Endothelial cell of umbilical vein (primary cell): ENCODE results near the gene PTGES2. TPM values are rescaled to one million over a fixed set of nuclear protein-coding genes. Genes with fewer than 3 reads are reported as not detected.

Source experiments
- BruUV-seq: library from RNA; stranded (reverse); fragments of 400-500 nt; replicated peaks from 2 replicates; lab custom pipeline; 2021; lab: Mats Ljungman, UMichigan
- CTCF ChIA-PET: fragments of 300-600, 350-600 bp; sonication (Branson Sonifier 250); formaldehyde crosslinking; loops from one replicate; lab custom pipeline; 2021; ENCODE audit warnings: antibody characterized with exemption, inconsistent platforms; lab: Charles Lee
- POLR2A ChIA-PET: fragments of 300-600, 350-600 bp; sonication (Branson Sonifier 250); formaldehyde crosslinking; loops from one replicate; lab custom pipeline; 2021; ENCODE audit warnings: antibody characterized with exemption, inconsistent platforms; lab: Charles Lee
- DNase-seq: peaks from one replicate; pipeline ENCODE4 v3.0.0-alpha.2; 2011; ENCODE audit warnings: low read depth, low spot score
- FAIRE-seq: peaks from 2 replicates; lab custom pipeline; 2011; peaks lifted over from hg19 to GRCh38; lab: Jason Lieb, UNC
- H2AFZ ChIP-seq: 2 replicates; pipeline ENCODE4 v1.6.0; 2012; ENCODE audit warnings: low read depth, low read length, control low read depth, inconsistent platforms
- H3K27ac ChIP-seq: 2 replicates; pipeline ENCODE4 v1.5.1; 2011; ENCODE audit warnings: low read depth, mild to moderate bottlenecking, control low read depth, low read length, moderate library complexity; ENCODE audit not compliant: insufficient read depth
- H3K27me3 ChIP-seq, 2 experiments: 2 replicates each; pipeline versions ENCODE4 v1.6.0 to v1.6.1; 2011; ENCODE audit warnings: low read length in 2 of 2, mixed read lengths in 1 of 2; ENCODE audit not compliant: control insufficient read depth in 2 of 2, insufficient read depth in 2 of 2
- H3K36me3 ChIP-seq, 2 experiments: 2 replicates in 1 of 2; 3 replicates in 1 of 2; pipeline ENCODE4 v1.5.1; 2011; ENCODE audit warnings: low read length in 2 of 2, mild to moderate bottlenecking in 1 of 2, moderate library complexity in 1 of 2; ENCODE audit not compliant: control insufficient read depth in 2 of 2, insufficient read depth in 2 of 2; ENCODE audit errors: extremely low read depth in 1 of 2
- H3K4me1 ChIP-seq: 3 replicates; pipeline ENCODE4 v1.5.1; 2011; ENCODE audit warnings: mild to moderate bottlenecking, low read length; ENCODE audit not compliant: control insufficient read depth, insufficient read depth; ENCODE audit errors: extremely low read depth
- H3K4me2 ChIP-seq: 2 replicates; pipeline ENCODE4 v1.6.1; 2011; ENCODE audit warnings: low read length, control low read depth, mixed read lengths; ENCODE audit not compliant: insufficient read depth
- H3K4me3 ChIP-seq, 3 experiments: fragments of 200-600 bp in 1 of 3; sonication (generic), shearing (Covaris generic) in 1 of 3; replicated peaks in 1 of 3; 2 replicates each; pipeline ENCODE4 v1.5.1; 2011 to 2016; ENCODE audit warnings: control low read depth in 3 of 3, low read length in 3 of 3, mild to moderate bottlenecking in 2 of 3, inconsistent platforms in 1 of 3, low read depth in 1 of 3, moderate library complexity in 1 of 3; ENCODE audit not compliant: insufficient read depth in 1 of 3
- H3K79me2 ChIP-seq: 2 replicates; pipeline ENCODE4 v1.6.0; 2012; ENCODE audit warnings: low read length, inconsistent platforms; ENCODE audit not compliant: control insufficient read depth, insufficient read depth
- H3K9ac ChIP-seq: replicated peaks from 2 replicates; pipeline ENCODE3; 2011; ENCODE audit warnings: low read length, control low read depth; ENCODE audit not compliant: insufficient read depth; ENCODE audit errors: extremely low read depth
- H3K9me1 ChIP-seq: replicated peaks from 3 replicates; pipeline ENCODE4 v1.6.0; 2011; ENCODE audit warnings: mild to moderate bottlenecking, low read length; ENCODE audit not compliant: control insufficient read depth, insufficient read depth; ENCODE audit errors: extremely low read depth
- H3K9me3 ChIP-seq: replicated peaks from 2 replicates; pipeline ENCODE4 v1.5.1; 2012; ENCODE audit warnings: low read length, inconsistent platforms; ENCODE audit not compliant: control insufficient read depth, insufficient read depth
- H4K20me1 ChIP-seq: replicated peaks from 2 replicates; pipeline ENCODE3; 2011; ENCODE audit warnings: mild to moderate bottlenecking, low read length; ENCODE audit not compliant: control insufficient read depth, insufficient read depth; ENCODE audit errors: extremely low read depth
- EZH2 ChIP-seq: IDR thresholded peaks from 2 replicates; pipeline ENCODE4 v1.6.1; 2012; ENCODE audit warnings: borderline replicate concordance, low read depth, mild to moderate bottlenecking, moderate library complexity, low read length, inconsistent platforms; ENCODE audit not compliant: severe bottlenecking
- FOS ChIP-seq: IDR thresholded peaks from 2 replicates; pipeline ENCODE4 v1.6.1; 2011; ENCODE audit warnings: mild to moderate bottlenecking, low read length, moderate library complexity, borderline replicate concordance; ENCODE audit not compliant: insufficient read depth
- GATA2 ChIP-seq: IDR thresholded peaks from 2 replicates; pipeline ENCODE4 v1.7.0; 2011; ENCODE audit warnings: low read depth, mild to moderate bottlenecking, moderate library complexity, mixed read lengths, low read length; ENCODE audit not compliant: insufficient read length, insufficient read depth
- JUN ChIP-seq: IDR thresholded peaks from 2 replicates; pipeline ENCODE4 v1.6.1; 2011; ENCODE audit warnings: borderline replicate concordance, low read depth; ENCODE audit not compliant: insufficient read length, insufficient read depth
- MYC ChIP-seq: IDR thresholded peaks from one replicate; pipeline ENCODE4 v1.6.1; 2011; ENCODE audit warnings: mild to moderate bottlenecking, low read depth, low read length
- POLR2A ChIP-seq: IDR thresholded peaks from 2 replicates; pipeline ENCODE4 v1.6.1; 2012; ENCODE audit warnings: low read depth, mild to moderate bottlenecking, control low read depth, low read length
- POLR2AphosphoS5 ChIP-seq: IDR thresholded peaks from 2 replicates; pipeline ENCODE4 v1.6.1; 2012; ENCODE audit warnings: low read depth, mild to moderate bottlenecking, control low read depth, low read length, moderate library complexity; ENCODE audit not compliant: insufficient read depth
- dilution Hi-C: fragments of 300-500 bp; cut with MboI; formaldehyde crosslinking; loops from one replicate; pipeline ENCODE4 v1.15.0; 2019; ENCODE audit warnings: low sequenced_read_pairs; ENCODE audit not compliant: extremely low pct_ligation_motif_present
- intact Hi-C: fragments of 100-400 bp; cut with micrococcal nuclease; formaldehyde crosslinking; loops from one replicate; pipeline ENCODE4 v1.10.0; 2022
- polyA plus RNA-seq, 4 experiments: library from polyadenylated mRNA; depleted of rRNA in 3 of 4; stranded (reverse) in 3 of 4; unstranded in 1 of 4; fragments of >200 nt; gene quantifications; 2 replicates each; pipeline versions ENCODE4 v1.2.1 to v1.2.3, GENCODE V29; 2011 to 2012; ENCODE audit warnings: missing spikeins in 1 of 4
- total RNA-seq: library from RNA; stranded (reverse); gene quantifications from 2 replicates; pipeline ENCODE4 v1.2.3, GENCODE V29; 2021
- TF ChIP-seq, protein P1 (sequence below), 2 donors: IDR thresholded peaks; 1 replicate in 1 of 2; 2 replicates in 1 of 2; pipeline ENCODE4 v1.5.1; 2011; ENCODE audit warnings: low read length in 2 of 2, mild to moderate bottlenecking in 2 of 2, moderate library complexity in 2 of 2, control low read depth in 1 of 2, inconsistent platforms in 1 of 2, low read depth in 1 of 2; ENCODE audit not compliant: insufficient read depth in 1 of 2; ENCODE audit errors: extremely low read depth in 1 of 2
- TF ChIP-seq, protein P2 (sequence below): IDR thresholded peaks from 2 replicates; pipeline ENCODE4 v1.6.1; 2011; ENCODE audit not compliant: insufficient read depth, insufficient read length

Gene PTGES2
- total and polyA plus RNA-seq, 2 donors (not counting 3 experiments of a cell fraction or from before 2014, with no cell fraction given) = 64.2 to 69.9 TPM

DNA sequence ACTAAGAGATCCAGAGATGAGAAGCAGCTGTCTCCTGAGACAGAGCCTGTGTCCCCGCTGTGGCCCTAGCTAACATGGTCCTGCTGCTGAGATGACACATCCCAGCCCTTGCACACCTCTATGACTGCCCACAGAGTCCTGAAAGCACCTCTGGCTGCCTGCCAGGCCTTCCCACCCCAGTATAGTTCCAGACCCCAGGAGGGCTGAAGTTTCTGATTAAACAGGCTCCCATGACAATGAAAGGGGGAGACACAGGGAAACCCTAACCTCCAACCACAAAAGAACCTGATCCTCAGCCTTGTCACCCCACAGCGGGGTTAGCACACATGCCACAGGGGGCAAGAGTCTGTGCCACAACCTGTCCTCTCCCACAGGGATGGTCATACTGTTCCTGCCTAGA, 48.2 kb upstream of the PTGES2 start:
- dilution Hi-C loops (no loop called here), intact Hi-C loops (no loop called here)
- Histone ChIP-seq H3K36me3 (peaks cover 25 to 44% of the 10 kb centered on the region in 2 experiments), H3K27me3 (no peaks in the 10 kb centered on the region), H3K27ac (no peak overlapping the region), H3K4me3 (no peak overlapping the region), H3K9me1 (no peaks in the 10 kb centered on the region), H4K20me1 (no peaks in the 10 kb centered on the region), H3K4me2 (no peak overlapping the region), H3K79me2 (no peaks in the 10 kb centered on the region), H3K9ac (no peak overlapping the region), H2AFZ (no peak overlapping the region), H3K9me3 (no peaks in the 10 kb centered on the region), H3K4me1 (no peaks in the 10 kb centered on the region)
- BruUV-seq = no TSS peak
- FAIRE-seq (no peak), DNase-seq (no peak)
- TF ChIP-seq JUN (no peak), FOS (no peak), MYC (no peak), EZH2 (no peak), POLR2A (no peak), GATA2 (no peak), POLR2AphosphoS5 (no peak)
- TF ChIP-seq, protein P1, sequence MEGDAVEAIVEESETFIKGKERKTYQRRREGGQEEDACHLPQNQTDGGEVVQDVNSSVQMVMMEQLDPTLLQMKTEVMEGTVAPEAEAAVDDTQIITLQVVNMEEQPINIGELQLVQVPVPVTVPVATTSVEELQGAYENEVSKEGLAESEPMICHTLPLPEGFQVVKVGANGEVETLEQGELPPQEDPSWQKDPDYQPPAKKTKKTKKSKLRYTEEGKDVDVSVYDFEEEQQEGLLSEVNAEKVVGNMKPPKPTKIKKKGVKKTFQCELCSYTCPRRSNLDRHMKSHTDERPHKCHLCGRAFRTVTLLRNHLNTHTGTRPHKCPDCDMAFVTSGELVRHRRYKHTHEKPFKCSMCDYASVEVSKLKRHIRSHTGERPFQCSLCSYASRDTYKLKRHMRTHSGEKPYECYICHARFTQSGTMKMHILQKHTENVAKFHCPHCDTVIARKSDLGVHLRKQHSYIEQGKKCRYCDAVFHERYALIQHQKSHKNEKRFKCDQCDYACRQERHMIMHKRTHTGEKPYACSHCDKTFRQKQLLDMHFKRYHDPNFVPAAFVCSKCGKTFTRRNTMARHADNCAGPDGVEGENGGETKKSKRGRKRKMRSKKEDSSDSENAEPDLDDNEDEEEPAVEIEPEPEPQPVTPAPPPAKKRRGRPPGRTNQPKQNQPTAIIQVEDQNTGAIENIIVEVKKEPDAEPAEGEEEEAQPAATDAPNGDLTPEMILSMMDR (IDR thresholded peaks at IDR 0.05; ENCODE audit: extremely low read depth in 1 of 2, insufficient read depth in 1 of 2, low read depth in 1 of 2, low read length in 2 of 2) = no peak
- TF ChIP-seq, protein P2, sequence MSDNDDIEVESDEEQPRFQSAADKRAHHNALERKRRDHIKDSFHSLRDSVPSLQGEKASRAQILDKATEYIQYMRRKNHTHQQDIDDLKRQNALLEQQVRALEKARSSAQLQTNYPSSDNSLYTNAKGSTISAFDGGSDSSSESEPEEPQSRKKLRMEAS = no peak
- POLR2A ChIA-PET = no interaction called here
- CTCF ChIA-PET = interaction anchor here (0.9 kb wide), 1 partner anchor 15 kb away, joined by 4 read pairs; the partner anchor contains the start of gene CIZ1
